DMS53 treated with DMSO at 0.1 percent for 48 hours (cell line): ENCODE data around the gene PCDHGB4.
"Not testable (repeated sequence)": the region's sequence is repeated elsewhere in the genome, so short reads cannot be mapped to it uniquely, and the experiment has no call there.

Experiments used
- DNase-seq: peaks from one replicate; lab custom pipeline; 2025; ENCODE audit not compliant: unreplicated experiment; lab: John Stamatoyannopoulos, UW

Gene PCDHGB4

GRCh38 chr5:141387557-141388311, at the start of gene PCDHGB4:
Gene PCDHGB4 (plus strand): TSS chr5:141387698. CDS start chr5:141387885, 187 bp downstream.
- peak; percentile 59 for DNase-seq

- DNase-seq: no peak
Observed at GRCh38 chr5:141338538-141339306, 48.8 kb upstream of the PCDHGB4 start, which contains the start of gene PCDHGA2. Gene PCDHGA2 (plus strand): TSS chr5:141338760.

GRCh38 chr5:141340781-141341354, 46.6 kb upstream of the PCDHGB4 start:
- DNase-seq: not testable (repeated sequence)

- no peak for DNase-seq
Observed at GRCh38 chr5:141342773-141343172, 44.7 kb upstream of the PCDHGB4 start.

GRCh38 chr5:141343242-141343952, 44.1 kb upstream of the PCDHGB4 start, which contains the start of gene PCDHGA3:
Gene PCDHGA3 (plus strand): TSS chr5:141343829. CDS start chr5:141344034, 205 bp downstream.
- DNase-seq: no peak

- DNase-seq: no peak
Observed at GRCh38 chr5:141343953-141344463, 43.5 kb upstream of the PCDHGB4 start.

- DNase-seq: no peak
Observed at GRCh38 chr5:141345327-141345726, 42.2 kb upstream of the PCDHGB4 start.

- DNase-seq: not testable (repeated sequence)
Observed at GRCh38 chr5:141346017-141346416, 41.5 kb upstream of the PCDHGB4 start.

GRCh38 chr5:141349917-141350619, 37.4 kb upstream of the PCDHGB4 start, which contains the start of gene PCDHGB1:
Gene PCDHGB1 (plus strand): TSS chr5:141350099. CDS start chr5:141350261, 162 bp downstream.
- peak; percentile 85 for DNase-seq

- no peak for DNase-seq
Observed at GRCh38 chr5:141351591-141351990, 35.9 kb upstream of the PCDHGB4 start.

- no peak for DNase-seq
Observed at GRCh38 chr5:141354900-141355469, 32.5 kb upstream of the PCDHGB4 start, which contains the start of gene PCDHGA4. Gene PCDHGA4 (plus strand): TSS chr5:141355021. CDS start chr5:141355108, 87 bp downstream.

- no peak for DNase-seq
Observed at GRCh38 chr5:141355641-141356040, 31.9 kb upstream of the PCDHGB4 start.

GRCh38 chr5:141356133-141356532, 31.4 kb upstream of the PCDHGB4 start:
- DNase-seq: no peak

GRCh38 chr5:141356950-141357349, 30.5 kb upstream of the PCDHGB4 start:
- DNase-seq: no peak

- DNase-seq: no peak
Observed at GRCh38 chr5:141359790-141360426, 27.6 kb upstream of the PCDHGB4 start, which contains the start of gene PCDHGB2. Gene PCDHGB2 (plus strand): TSS chr5:141359994. CDS start chr5:141360136, 142 bp downstream.

GRCh38 chr5:141360685-141361084, 26.8 kb upstream of the PCDHGB4 start:
- no peak for DNase-seq

- no peak for DNase-seq
Observed at GRCh38 chr5:141362719-141363118, 24.8 kb upstream of the PCDHGB4 start.

GRCh38 chr5:141363952-141364660, 23.4 kb upstream of the PCDHGB4 start, which contains the start of gene PCDHGA5:
Gene PCDHGA5 (plus strand): TSS chr5:141364162. CDS start chr5:141364331, 169 bp downstream.
- no peak for DNase-seq
